Neural progenitor cell (in vitro differentiated cells): Measurements from ENCODE around the gene PDHB. TPM values are rescaled to one million over a fixed set of nuclear protein-coding genes. Genes with fewer than 3 reads are reported as not detected.

Source experiments
- DNase-seq: peaks from one replicate; pipeline ENCODE4 v3.0.0-alpha.2; 2016; ENCODE audit warnings: low spot score
- H2AFZ ChIP-seq: fragments of 200-600 bp; sonication (generic); replicated peaks from 2 replicates; pipeline ENCODE4 v1.6.1; 2016; ENCODE audit warnings: antibody characterized with exemption
- H3F3A ChIP-seq: fragments of 200-600 bp; sonication (generic); 2 replicates; pipeline ENCODE4 v1.6.1; 2016; ENCODE audit warnings: antibody characterized with exemption, low read depth
- H3K27ac ChIP-seq: fragments of 200-600 bp; sonication (generic); 2 replicates; pipeline ENCODE4 v1.5.1; 2016; ENCODE audit warnings: mild to moderate bottlenecking
- H3K27me3 ChIP-seq: fragments of 200-600 bp; sonication (generic); 2 replicates; pipeline ENCODE4 v1.6.1; 2016; ENCODE audit warnings: mild to moderate bottlenecking, moderate library complexity
- H3K36me3 ChIP-seq: fragments of 200-600 bp; sonication (generic); 2 replicates; pipeline ENCODE4 v1.5.1; 2016
- H3K4me1 ChIP-seq: fragments of 200-600 bp; sonication (generic); 2 replicates; pipeline ENCODE4 v1.6.1; 2016; ENCODE audit warnings: mixed run types
- H3K4me2 ChIP-seq: fragments of 200-600 bp; sonication (generic); 2 replicates; pipeline ENCODE4 v1.6.1; 2016
- H3K4me3 ChIP-seq: fragments of 200-600 bp; sonication (generic); 2 replicates; pipeline ENCODE4 v1.5.1; 2016
- H3K79me2 ChIP-seq: fragments of 200-600 bp; sonication (generic); 2 replicates; pipeline ENCODE4 v1.6.1; 2016; ENCODE audit warnings: low read depth
- H3K9ac ChIP-seq: fragments of 200-600 bp; sonication (generic); 2 replicates; pipeline ENCODE4 v1.6.1; 2016
- H3K9me3 ChIP-seq: fragments of 200-600 bp; sonication (generic); 2 replicates; pipeline ENCODE4 v1.5.1; 2016; ENCODE audit warnings: low read depth
- H4K20me1 ChIP-seq: fragments of 200-600 bp; sonication (generic); 2 replicates; pipeline ENCODE4 v1.6.1; 2016; ENCODE audit warnings: low read depth
- H3K27ac Mint-ChIP-seq: 3 replicates; pipeline ENCODE4 v1.8.0; 2021; ENCODE audit warnings: mixed read lengths
- H3K27me3 Mint-ChIP-seq: 2 replicates; pipeline ENCODE4 v1.8.0; 2022; ENCODE audit warnings: low read depth, mild to moderate bottlenecking, inconsistent platforms, moderate library complexity, mixed read lengths; ENCODE audit not compliant: insufficient read depth
- H3K36me3 Mint-ChIP-seq: 3 replicates; pipeline ENCODE4 v1.8.0; 2021; ENCODE audit warnings: mixed read lengths
- H3K4me1 Mint-ChIP-seq: 3 replicates; pipeline ENCODE4 v1.8.0; 2021; ENCODE audit warnings: mixed read lengths
- H3K4me3 Mint-ChIP-seq: 3 replicates; pipeline ENCODE4 v1.8.0; 2021; ENCODE audit warnings: mild to moderate bottlenecking, moderate library complexity, mixed read lengths
- H3K9me3 Mint-ChIP-seq: 3 replicates; pipeline ENCODE4 v1.8.0; 2020; ENCODE audit warnings: mixed read lengths
- CTCF ChIP-seq: fragments of 200-600 bp; sonication (generic); IDR thresholded peaks from 2 replicates; pipeline ENCODE4 v1.5.1; 2017; ENCODE audit warnings: antibody characterized with exemption, mild to moderate bottlenecking
- EZH2 ChIP-seq: fragments of 200-600 bp; sonication (generic); IDR thresholded peaks from 2 replicates; pipeline ENCODE4 v1.6.1; 2017; ENCODE audit warnings: antibody characterized with exemption, mild to moderate bottlenecking, moderate library complexity
- EZH2phosphoT487 ChIP-seq: fragments of 200-600 bp; sonication (generic); IDR thresholded peaks from 2 replicates; pipeline ENCODE4 v1.6.1; 2017; ENCODE audit warnings: antibody characterized with exemption
- total RNA-seq: library from RNA; depleted of rRNA; stranded (reverse); fragments of >200 nt; gene quantifications from 2 replicates; pipeline ENCODE4 v1.2.3, GENCODE V29; 2015; ENCODE audit warnings: low replicate concordance

PDHB gene
- total RNA-seq, 1 donor from 2014 or later = 155 TPM

DNA sequence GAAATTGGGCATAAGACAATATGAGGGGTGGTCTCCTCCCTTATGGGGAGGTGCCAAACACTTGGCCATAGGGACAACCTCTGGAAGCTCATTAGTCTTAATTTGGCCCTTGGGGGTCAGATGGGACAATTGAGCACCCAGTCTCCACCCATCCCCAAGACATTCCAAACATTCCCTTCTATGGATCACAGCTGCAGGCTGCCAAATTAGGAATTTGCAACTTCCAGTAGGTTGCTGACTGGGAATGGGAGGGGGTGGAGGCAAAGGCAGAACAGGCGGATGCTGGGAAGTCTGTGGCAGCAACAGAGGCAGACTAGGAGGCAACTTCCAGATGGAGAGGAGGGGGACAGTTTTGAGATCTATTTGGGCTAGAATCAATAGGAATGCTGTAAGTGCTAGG, 1.4 kb upstream of the PDHB start:
- Histone ChIP-seq H3F3A (peaks cover 21% of the 10 kb centered on the region), H3K27me3 (no peaks in the 10 kb centered on the region), H3K27ac (peak overlapping the region; percentile 75), H3K9me3 (no peaks in the 10 kb centered on the region), H3K4me1 (peaks cover 32% of the 10 kb centered on the region), H2AFZ (no peak overlapping the region), H4K20me1 (peaks cover 18% of the 10 kb centered on the region), H3K4me3 (no peak overlapping the region), H3K36me3 (peaks cover 6% of the 10 kb centered on the region), H3K79me2 (peaks cover 30% of the 10 kb centered on the region), H3K4me2 (peak overlapping the region; percentile 40), H3K9ac (no peak overlapping the region)
- peaks cover 22% of the 10 kb centered on the region for H3K4me1 Mint-ChIP-seq
- no peaks in the 10 kb centered on the region for H3K9me3 Mint-ChIP-seq
- TF ChIP-seq EZH2 (no peak), CTCF (no peak), EZH2phosphoT487 (no peak)
- H3K4me3 Mint-ChIP-seq = peak overlapping the region; percentile 81
- H3K27me3 Mint-ChIP-seq = peaks cover 10% of the 10 kb centered on the region
- DNase-seq = peak; percentile 85
- H3K36me3 Mint-ChIP-seq = peaks cover 9% of the 10 kb centered on the region
- no peak overlapping the region for H3K27ac Mint-ChIP-seq

- Histone ChIP-seq H2AFZ (no peak overlapping the region), H3K4me2 (peak overlapping the region; percentile 40), H3K79me2 (peaks cover 30% of the 10 kb centered on the region), H3K4me3 (no peak overlapping the region), H4K20me1 (peaks cover 18% of the 10 kb centered on the region), H3K27me3 (no peaks in the 10 kb centered on the region), H3K27ac (peak overlapping the region; percentile 75), H3K36me3 (peaks cover 6% of the 10 kb centered on the region), H3F3A (peaks cover 21% of the 10 kb centered on the region), H3K9me3 (no peaks in the 10 kb centered on the region), H3K9ac (no peak overlapping the region), H3K4me1 (peaks cover 32% of the 10 kb centered on the region)
- peak; percentile 43 for DNase-seq
- no peak for TF ChIP-seq EZH2phosphoT487
- no peak for TF ChIP-seq CTCF
- no peak for TF ChIP-seq EZH2
- Mint-ChIP-seq H3K9me3 (no peaks in the 10 kb centered on the region), H3K27ac (peak overlapping the region; percentile 27), H3K4me1 (peaks cover 22% of the 10 kb centered on the region), H3K36me3 (peaks cover 9% of the 10 kb centered on the region), H3K27me3 (peaks cover 9% of the 10 kb centered on the region), H3K4me3 (peak overlapping the region; percentile 81)
These were observed 879 bp upstream of the PDHB start for GRCh38 chr3:58434511-58434910.

DNA sequence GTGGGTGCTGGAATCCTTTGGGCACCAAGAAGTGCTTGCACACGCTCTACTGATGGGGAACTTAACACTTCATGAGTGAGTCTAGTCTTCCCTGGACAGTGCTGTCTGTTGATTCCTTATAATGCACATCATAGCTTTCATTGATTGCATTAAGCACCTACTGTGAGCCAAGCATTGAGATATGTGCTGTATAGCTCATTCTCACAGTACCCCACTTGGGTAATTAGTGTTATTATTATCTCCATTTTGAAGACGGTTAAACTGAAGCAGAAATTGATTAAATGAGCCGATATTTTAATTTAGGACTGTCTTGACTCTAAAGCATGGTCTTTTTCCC, 504 bp upstream of the PDHB start:
- peaks cover 22% of the 10 kb centered on the region for H3K4me1 Mint-ChIP-seq
- peak overlapping the region; percentile 27 for H3K27ac Mint-ChIP-seq
- peaks cover 10% of the 10 kb centered on the region for H3K36me3 Mint-ChIP-seq
- H4K20me1 ChIP-seq = peaks cover 18% of the 10 kb centered on the region
- H3K9ac ChIP-seq = no peak overlapping the region
- peak overlapping the region; percentile 40 for H3K4me2 ChIP-seq
- H3K9me3 Mint-ChIP-seq = no peaks in the 10 kb centered on the region
- peaks cover 21% of the 10 kb centered on the region for H3F3A ChIP-seq
- peaks cover 32% of the 10 kb centered on the region for H3K4me1 ChIP-seq
- TF ChIP-seq EZH2phosphoT487 = no peak
- no peaks in the 10 kb centered on the region for H3K27me3 ChIP-seq
- no peaks in the 10 kb centered on the region for H3K9me3 ChIP-seq
- H3K4me3 ChIP-seq = no peak overlapping the region
- H3K4me3 Mint-ChIP-seq = peak overlapping the region; percentile 81
- no peak overlapping the region for H2AFZ ChIP-seq
- H3K27me3 Mint-ChIP-seq = peaks cover 9% of the 10 kb centered on the region
- peaks cover 30% of the 10 kb centered on the region for H3K79me2 ChIP-seq
- H3K27ac ChIP-seq = peak overlapping the region; percentile 75
- H3K36me3 ChIP-seq = peaks cover 6% of the 10 kb centered on the region
- no peak for DNase-seq

DNA sequence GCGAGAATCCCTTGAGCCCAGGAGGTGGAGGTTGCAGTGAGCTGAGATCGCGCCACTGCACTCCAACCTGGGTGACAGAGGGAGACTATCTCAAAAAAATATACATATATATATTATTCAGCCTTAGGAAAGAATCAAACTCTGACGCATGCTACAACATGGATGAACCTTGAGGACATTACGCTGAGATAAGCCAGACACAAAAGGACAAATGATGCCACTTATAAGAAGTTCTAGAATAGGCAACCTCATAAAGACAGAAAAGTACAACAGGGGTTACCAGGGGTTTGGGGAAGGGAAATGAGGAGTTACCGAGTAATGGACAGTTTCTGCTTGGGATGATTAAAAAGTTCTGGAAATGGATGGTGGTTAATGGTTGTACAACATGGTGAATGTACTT, 727 bp downstream of the PDHB start:
- H3K4me3 Mint-ChIP-seq = peak overlapping the region; percentile 88
- no peak overlapping the region for H3K27ac ChIP-seq
- H3K27me3 ChIP-seq = no peaks in the 10 kb centered on the region
- peaks cover 26% of the 10 kb centered on the region for H3F3A ChIP-seq
- DNase-seq = no peak
- no peak for TF ChIP-seq EZH2
- no peak for TF ChIP-seq EZH2phosphoT487
- TF ChIP-seq CTCF = no peak
- peaks cover 20% of the 10 kb centered on the region for H3K36me3 Mint-ChIP-seq
- peaks cover 18% of the 10 kb centered on the region for H4K20me1 ChIP-seq
- peaks cover 32% of the 10 kb centered on the region for H3K4me1 ChIP-seq
- H3K4me2 ChIP-seq = peak overlapping the region; percentile 93
- peak overlapping the region; percentile 10 for H3K27ac Mint-ChIP-seq
- no peaks in the 10 kb centered on the region for H3K9me3 Mint-ChIP-seq
- peaks cover 30% of the 10 kb centered on the region for H3K79me2 ChIP-seq
- H3K9me3 ChIP-seq = no peaks in the 10 kb centered on the region
- H3K9ac ChIP-seq = peak overlapping the region; percentile 86
- peaks cover 6% of the 10 kb centered on the region for H3K27me3 Mint-ChIP-seq
- H3K36me3 ChIP-seq = peaks cover 10% of the 10 kb centered on the region
- H2AFZ ChIP-seq = no peak overlapping the region
- peaks cover 19% of the 10 kb centered on the region for H3K4me1 Mint-ChIP-seq
- peak overlapping the region; percentile 84 for H3K4me3 ChIP-seq
